ENCODE measurements around the gene DOCK6.

DOCK6 gene

GRCh38 chr19:11278670-11279069, 16.3 kb upstream of the DOCK6 start:
- no peak for DNase-seq (ENCODE audit: low read depth, low spot score)

GRCh38 chr19:11274533-11275086, 12.3 kb upstream of the DOCK6 start:
- DNase-seq (ENCODE audit: low read depth, low spot score) = no peak

- DNase-seq (ENCODE audit: low read depth, low spot score) = no peak
Measured at GRCh38 chr19:11273989-11274388, 11.7 kb upstream of the DOCK6 start.

GRCh38 chr19:11273296-11273695, 11.0 kb upstream of the DOCK6 start:
- no peak for DNase-seq (ENCODE audit: low read depth, low spot score)

GRCh38 chr19:11269408-11269807, 7.1 kb upstream of the DOCK6 start:
- no peak for DNase-seq (ENCODE audit: low read depth, low spot score)

GRCh38 chr19:11268783-11269267, 6.5 kb upstream of the DOCK6 start:
- peak; percentile 29 for DNase-seq (ENCODE audit: low read depth, low spot score)

GRCh38 chr19:11267316-11268085, 5.2 kb upstream of the DOCK6 start:
- no peak for DNase-seq (ENCODE audit: low read depth, low spot score)

- no peak for DNase-seq (ENCODE audit: low read depth, low spot score)
Measured at GRCh38 chr19:11265785-11266236, 3.5 kb upstream of the DOCK6 start.

GRCh38 chr19:11265177-11265784, 3.0 kb upstream of the DOCK6 start:
- DNase-seq (ENCODE audit: low read depth, low spot score) = no peak

- no peak for DNase-seq (ENCODE audit: low read depth, low spot score)
Measured at GRCh38 chr19:11264452-11265176, 2.3 kb upstream of the DOCK6 start.

- DNase-seq (ENCODE audit: low read depth, low spot score) = no peak
Measured at GRCh38 chr19:11263726-11264125, 1.4 kb upstream of the DOCK6 start.

- no peak for DNase-seq (ENCODE audit: low read depth, low spot score)
Measured at GRCh38 chr19:11261431-11261970, 823 bp downstream of the DOCK6 start.

- no peak for DNase-seq (ENCODE audit: low read depth, low spot score)
Measured at GRCh38 chr19:11260996-11261395, 1.3 kb downstream of the DOCK6 start.

GRCh38 chr19:11257846-11258380, 4.4 kb downstream of the DOCK6 start:
- DNase-seq (ENCODE audit: low read depth, low spot score) = no peak

- no peak for DNase-seq (ENCODE audit: low read depth, low spot score)
Measured at GRCh38 chr19:11256189-11256588, 6.1 kb downstream of the DOCK6 start.

GRCh38 chr19:11254666-11255065, 7.7 kb downstream of the DOCK6 start:
- DNase-seq (ENCODE audit: low read depth, low spot score) = no peak

GRCh38 chr19:11252665-11253355, 9.5 kb downstream of the DOCK6 start:
- DNase-seq (ENCODE audit: low read depth, low spot score) = no peak

- no peak for DNase-seq (ENCODE audit: low read depth, low spot score)
Measured at GRCh38 chr19:11251650-11252314, 10.5 kb downstream of the DOCK6 start.

GRCh38 chr19:11251217-11251616, 11.1 kb downstream of the DOCK6 start:
- DNase-seq (ENCODE audit: low read depth, low spot score) = no peak

- no peak for DNase-seq (ENCODE audit: low read depth, low spot score)
Measured at GRCh38 chr19:11248852-11249251, 13.5 kb downstream of the DOCK6 start.

Data from brain pericyte (primary cell).